Nephron (organoid): ENCODE measurements around the gene ANAPC2.
A peak's percentile ranks its signal among the peaks of the same experiment; 100 is the strongest.

Experiments
- H3K27ac Mint-ChIP-seq, 3 experiments: 2 replicates each; pipeline ENCODE4 v1.8.0; 2020; ENCODE audit warnings: mixed read lengths in 3 of 3, mild to moderate bottlenecking in 2 of 3, moderate library complexity in 1 of 3
- H3K27me3 Mint-ChIP-seq: 2 replicates; pipeline ENCODE4 v1.8.0; 2021; ENCODE audit warnings: low read depth, mild to moderate bottlenecking, moderate library complexity, mixed read lengths
- H3K36me3 Mint-ChIP-seq: 2 replicates; pipeline ENCODE4 v1.8.0; 2020; ENCODE audit warnings: low read depth, mixed read lengths
- H3K4me1 Mint-ChIP-seq: 2 replicates; pipeline ENCODE4 v1.8.0; 2020; ENCODE audit warnings: mixed read lengths
- H3K4me3 Mint-ChIP-seq, 3 experiments: 2 replicates each; pipeline ENCODE4 v1.8.0; 2020; ENCODE audit warnings: mild to moderate bottlenecking in 3 of 3, mixed read lengths in 3 of 3, moderate library complexity in 2 of 3
- H3K9me3 Mint-ChIP-seq: 2 replicates; pipeline ENCODE4 v1.8.0; 2020; ENCODE audit warnings: mixed read lengths
- CTCF ChIP-seq, 3 experiments: fragments of 200-600 bp; sonication (generic); IDR thresholded peaks; one replicate each; pipeline ENCODE4 v1.5.0; 2021; ENCODE audit warnings: antibody characterized with exemption in 3 of 3; ENCODE audit not compliant: unreplicated experiment in 3 of 3

The ANAPC2 gene

GRCh38 chr9:137171149-137171900 lies 17.0 kb downstream of the ANAPC2 start:
- TF ChIP-seq CTCF (IDR thresholded peaks at IDR 0.05; ENCODE audit: unreplicated experiment in 3 of 3), result no peak
- Mint-ChIP-seq H3K27ac (no peak overlapping the region), H3K4me1 (no peaks in the 10 kb centered on the region), H3K4me3 (no peak overlapping the region), H3K36me3 (no peaks in the 10 kb centered on the region), H3K9me3 (no peaks in the 10 kb centered on the region), H3K27me3 (peaks cover 70% of the 10 kb centered on the region)

DNA sequence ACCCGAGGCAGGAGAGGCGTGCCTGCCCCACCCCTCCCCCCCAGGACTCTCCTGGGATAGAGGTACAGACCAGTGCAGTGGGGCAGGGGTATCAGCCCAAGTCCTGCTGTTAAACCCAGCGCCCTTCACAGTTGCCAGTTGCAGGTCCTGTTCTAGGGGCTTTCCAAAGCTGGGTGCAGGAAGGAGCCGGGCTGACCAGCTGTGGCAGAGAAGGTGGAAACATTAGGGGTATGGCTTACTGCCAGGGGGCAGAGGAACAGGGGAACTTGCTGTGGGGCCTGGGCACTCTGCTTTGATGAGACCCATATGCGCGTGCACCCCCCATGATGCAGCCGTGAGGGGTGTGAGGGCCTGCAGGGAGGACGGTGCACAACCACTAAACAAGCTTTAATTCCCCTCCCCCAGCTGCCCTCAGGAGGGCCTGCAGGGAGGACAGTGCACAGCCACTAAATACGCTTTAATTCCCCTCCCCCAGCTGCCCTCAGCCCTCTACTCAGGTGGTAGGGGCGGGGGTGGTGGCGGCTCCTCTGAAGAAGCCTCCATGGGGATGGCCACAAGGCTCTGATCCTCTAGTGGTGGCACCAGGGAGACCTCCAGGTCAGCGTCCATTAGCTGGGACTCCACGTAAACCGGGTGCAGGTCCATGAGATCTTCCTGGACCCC lies 17.7 kb downstream of the ANAPC2 start:
- peaks cover 74% of the 10 kb centered on the region for H3K27me3 Mint-ChIP-seq
- H3K36me3 Mint-ChIP-seq, result no peaks in the 10 kb centered on the region
- TF ChIP-seq CTCF (IDR thresholded peaks at IDR 0.05; ENCODE audit: unreplicated experiment in 3 of 3), result no peak
- H3K4me3 Mint-ChIP-seq, result no peak overlapping the region
- H3K4me1 Mint-ChIP-seq, result no peaks in the 10 kb centered on the region
- no peak overlapping the region for H3K27ac Mint-ChIP-seq
- no peaks in the 10 kb centered on the region for H3K9me3 Mint-ChIP-seq

DNA sequence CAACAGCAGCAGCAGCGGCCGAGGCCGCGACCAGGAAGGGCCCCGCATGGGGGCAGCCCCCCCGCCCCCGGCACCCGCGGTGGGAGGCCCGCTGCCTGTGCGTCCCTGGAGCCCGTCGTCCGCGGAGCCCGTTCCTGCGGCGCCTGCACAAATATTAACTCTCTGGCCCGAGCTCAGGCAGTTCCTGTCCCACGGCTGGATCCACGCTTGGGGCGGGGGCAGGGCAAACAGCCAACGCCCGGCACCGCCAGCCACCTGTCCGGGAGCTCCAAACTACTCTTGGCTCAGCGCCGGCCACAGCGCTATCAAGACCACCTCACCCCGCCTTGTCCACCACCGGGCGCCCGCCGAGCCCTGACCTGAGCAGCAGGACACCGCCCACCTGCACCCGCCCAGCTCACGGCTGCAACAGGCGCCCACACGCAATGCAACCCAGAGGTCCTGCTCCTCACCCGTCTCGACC lies 18.4 kb downstream of the ANAPC2 start, which contains the start of gene LRRC26:
LRRC26 (minus strand) TSS at position 156 of the 463 bp plus-strand sequence; CDS start at position 48, 108 bp downstream.
- H3K27me3 Mint-ChIP-seq, result peaks cover 77% of the 10 kb centered on the region
- H3K4me3 Mint-ChIP-seq, result peak within 1 kb of the TSS; percentile 48 to 57 (median 52)
- H3K27ac Mint-ChIP-seq, result no peak within 1 kb of the TSS
- H3K9me3 Mint-ChIP-seq, result no peaks in the 10 kb centered on the region
- H3K4me1 Mint-ChIP-seq, result no peaks in the 10 kb centered on the region
- no peak for TF ChIP-seq CTCF (IDR thresholded peaks at IDR 0.05; ENCODE audit: unreplicated experiment in 3 of 3)
- H3K36me3 Mint-ChIP-seq, result no peaks in the 10 kb centered on the region

DNA sequence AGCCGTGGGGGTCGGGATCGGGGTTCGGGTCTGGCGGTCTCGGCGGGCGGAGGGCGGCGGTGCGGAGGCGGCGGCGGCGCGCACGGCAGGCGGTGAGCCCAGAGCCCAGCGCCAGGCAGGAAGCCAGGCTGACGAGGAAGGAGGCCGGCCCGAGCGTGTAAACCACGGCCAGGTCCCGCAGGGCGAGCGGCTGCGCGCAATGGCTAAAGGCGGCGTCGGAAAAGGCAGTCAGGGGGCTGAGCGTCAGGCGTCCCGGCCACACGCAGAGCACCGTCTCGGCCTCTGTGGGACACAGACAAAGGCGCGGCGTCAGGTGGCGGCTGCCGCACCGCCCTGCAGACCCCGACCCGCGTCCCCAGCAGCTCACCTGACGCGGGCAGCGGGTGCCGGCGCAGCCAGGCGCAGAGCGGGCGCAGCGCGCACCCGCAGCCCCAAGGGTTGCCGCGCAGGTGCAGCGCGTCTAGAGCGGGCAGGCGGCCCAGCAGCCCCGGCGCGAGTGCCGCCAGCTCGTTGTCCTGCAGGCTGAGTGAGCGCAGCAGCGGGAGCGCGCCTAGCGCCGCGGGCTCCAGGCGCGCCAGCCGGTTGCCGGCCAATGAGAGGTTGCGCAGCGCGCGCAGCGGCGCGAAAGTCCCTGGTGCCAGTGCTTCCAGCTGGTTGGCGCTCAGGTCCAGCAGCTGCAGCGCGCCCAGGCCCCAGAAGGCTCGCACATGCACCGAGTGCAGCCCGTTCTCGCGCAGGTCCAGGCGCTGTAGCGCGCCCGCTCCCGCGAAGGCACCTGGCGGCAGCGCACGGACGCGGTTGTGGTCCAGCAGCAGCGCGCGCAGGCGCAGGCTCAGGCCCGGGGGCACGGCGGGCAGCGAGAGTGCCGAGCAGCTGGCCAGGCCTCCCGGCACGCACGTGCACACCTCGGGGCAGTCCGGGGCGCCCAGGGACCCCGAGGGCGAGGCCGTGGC lies 19.2 kb downstream of the ANAPC2 start:
- Mint-ChIP-seq H3K27ac (no peak overlapping the region), H3K4me3 (peak overlapping the region; percentile 48 to 57 (median 52)), H3K9me3 (no peaks in the 10 kb centered on the region), H3K4me1 (no peaks in the 10 kb centered on the region), H3K36me3 (no peaks in the 10 kb centered on the region), H3K27me3 (peaks cover 84% of the 10 kb centered on the region)
- no peak for TF ChIP-seq CTCF (IDR thresholded peaks at IDR 0.05; ENCODE audit: unreplicated experiment in 3 of 3)

- Mint-ChIP-seq H3K27me3 (peaks cover 87% of the 10 kb centered on the region), H3K9me3 (no peaks in the 10 kb centered on the region), H3K27ac (no peak overlapping the region), H3K4me1 (no peaks in the 10 kb centered on the region), H3K36me3 (no peaks in the 10 kb centered on the region), H3K4me3 (peak overlapping the region in 1 of 3 experiments; percentile 47)
- no peak for TF ChIP-seq CTCF (IDR thresholded peaks at IDR 0.05; ENCODE audit: unreplicated experiment in 3 of 3)
Measured at GRCh38 chr9:137168573-137168903, 19.8 kb downstream of the ANAPC2 start.
